HG03558 (cell line): Measurements from ENCODE around the gene ZNF688.
"Not testable (repeated sequence)": the region's sequence is repeated elsewhere in the genome, so short reads cannot be mapped to it uniquely, and the experiment has no call there.

Experiments
- ATAC-seq: cut with Tn5 transposase; IDR thresholded peaks from one replicate; pipeline ENCODE4 v1.9.1; 2021; ENCODE audit warnings: moderate number of reproducible peaks; ENCODE audit not compliant: unreplicated experiment; ENCODE audit errors: extremely low read depth

ZNF688 gene

GRCh38 chr16:30571445-30572322, at the start of gene ZNF688:
TSS of gene ZNF688 (minus strand) at chr16:30571714. CDS start at chr16:30571629, 85 bp downstream.
- ATAC-seq, result no peak

GRCh38 chr16:30620169-30620568, 48.7 kb upstream of the ZNF688 start:
- no peak for ATAC-seq

DNA sequence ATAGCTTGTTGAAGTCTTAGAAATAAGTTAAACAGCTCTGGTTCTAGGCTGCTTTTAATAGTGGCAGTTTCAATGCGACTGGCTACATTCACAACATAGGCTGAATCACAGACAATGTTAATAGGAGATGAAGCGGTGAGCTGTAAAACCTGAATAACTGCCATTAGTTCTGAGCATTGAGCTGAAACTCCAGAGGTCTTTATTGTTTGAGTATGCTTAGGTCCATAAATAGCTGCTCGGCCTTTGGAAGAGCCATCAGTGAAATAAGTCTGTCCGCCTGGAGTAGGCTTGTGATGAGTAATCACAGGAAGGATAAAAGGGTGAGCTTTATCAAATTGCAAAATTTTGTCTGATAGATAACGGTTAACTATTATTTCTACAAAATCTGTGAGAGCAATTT, 48.1 kb upstream of the ZNF688 start:
- no peak for ATAC-seq

DNA sequence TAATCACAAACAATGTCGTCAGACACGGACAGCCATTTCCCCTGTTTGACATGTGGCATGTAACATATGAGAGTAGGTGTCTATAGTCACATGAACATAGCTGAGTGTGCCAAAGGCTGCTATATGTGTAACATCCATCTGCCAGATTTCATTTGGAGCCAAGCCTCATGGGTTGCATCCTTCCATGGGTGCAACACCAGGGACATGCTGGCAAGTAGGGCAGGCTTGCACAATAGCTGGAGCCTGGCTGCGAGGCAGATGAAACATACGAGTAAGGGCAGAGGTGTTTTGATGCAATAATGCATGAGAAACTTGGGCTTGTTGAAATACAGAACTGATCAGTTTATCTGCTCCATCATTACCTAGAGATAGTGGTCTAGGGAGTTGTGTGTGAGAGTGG, 47.7 kb upstream of the ZNF688 start:
- ATAC-seq, result no peak

- no peak for ATAC-seq
Measured at GRCh38 chr16:30615358-30616091, 44.0 kb upstream of the ZNF688 start.

- peak; percentile 65 for ATAC-seq
Measured at GRCh38 chr16:30609926-30610839, 38.7 kb upstream of the ZNF688 start, which contains the start of gene ZNF689. TSS of gene ZNF689 (minus strand) at chr16:30610389. CDS start at chr16:30610041, 348 bp downstream.

DNA sequence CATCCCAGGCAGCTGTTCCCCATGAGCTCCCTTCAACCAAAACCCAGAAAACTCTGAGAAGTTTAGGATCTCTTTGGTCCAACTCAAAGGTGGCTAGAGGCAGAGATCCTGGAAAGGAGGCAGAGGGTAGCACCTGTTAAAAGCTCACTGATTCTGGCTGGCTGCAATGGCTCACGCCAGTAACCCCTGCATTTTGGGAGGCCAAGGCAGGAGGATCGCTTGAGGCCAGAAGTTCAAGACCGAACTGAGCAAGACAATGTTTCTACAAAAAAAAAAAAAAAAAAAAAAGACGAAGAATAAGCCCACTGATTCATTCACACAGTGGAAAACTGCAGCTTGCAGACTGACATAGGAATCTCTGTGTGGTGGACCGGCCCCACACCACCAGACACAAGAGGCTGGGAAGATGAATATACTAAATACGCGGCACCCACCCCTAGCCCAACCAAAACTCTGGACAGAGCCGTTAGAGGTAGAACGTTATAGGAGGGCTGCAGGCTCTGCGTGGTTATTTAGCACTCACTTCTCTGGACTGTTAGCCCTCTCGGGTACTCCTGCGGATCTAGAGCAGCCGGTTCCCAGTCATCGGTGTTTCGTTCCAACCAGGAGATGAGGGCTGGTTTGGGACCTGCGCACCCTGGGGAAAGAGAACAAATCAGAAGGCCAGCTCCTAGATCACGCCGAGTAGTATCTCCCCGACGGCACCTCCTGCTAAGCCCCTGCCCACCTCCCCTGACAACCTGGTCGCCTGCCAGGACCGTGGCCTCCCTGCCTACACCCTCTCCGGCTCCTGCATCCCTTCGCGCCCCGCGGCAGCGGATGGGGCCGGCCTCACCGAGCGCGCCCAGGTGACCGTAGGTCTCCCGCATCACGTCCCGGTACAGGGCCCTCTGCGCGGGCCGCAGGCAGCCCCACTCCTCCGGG, 37.8 kb upstream of the ZNF688 start:
- ATAC-seq, result no peak

DNA sequence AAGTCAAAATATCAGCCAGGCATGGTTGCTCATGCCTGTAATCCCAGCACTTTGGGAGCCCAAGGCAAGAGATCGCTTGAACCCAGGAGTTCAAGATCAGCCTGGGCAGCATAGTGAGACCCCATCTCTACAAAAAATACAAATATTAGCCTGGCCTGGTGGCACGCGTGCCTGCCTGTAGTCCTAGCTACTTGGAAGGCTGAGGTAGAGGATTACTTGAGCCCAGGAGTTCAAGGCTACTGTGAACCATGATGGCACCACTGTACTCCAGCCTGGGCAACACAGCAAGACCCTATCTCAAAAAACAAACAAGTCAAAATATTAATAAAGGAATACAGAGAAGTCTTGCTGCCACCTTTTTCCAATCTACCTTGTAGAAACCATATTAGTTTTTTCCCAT, 34.5 kb upstream of the ZNF688 start:
- no peak for ATAC-seq

DNA sequence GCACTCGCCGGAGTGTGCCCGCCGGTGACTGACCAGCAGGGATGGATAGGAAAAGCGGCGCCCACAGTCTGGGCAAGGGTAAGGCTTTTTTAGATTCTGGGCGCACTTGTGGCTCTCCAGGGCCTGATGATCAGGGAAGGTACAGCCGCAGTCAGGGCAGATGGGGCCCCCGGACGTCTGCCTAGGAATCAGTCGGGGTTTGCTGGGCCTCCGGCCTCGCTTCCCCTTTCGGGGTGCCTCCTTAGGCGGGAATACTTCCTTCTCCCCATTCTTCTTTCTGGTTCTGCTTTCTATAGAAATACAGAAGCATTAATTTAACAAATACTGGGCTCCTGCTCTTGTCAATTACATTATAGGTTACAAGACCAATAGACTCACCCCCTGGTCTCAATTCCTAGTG, 33.6 kb upstream of the ZNF688 start:
- no peak for ATAC-seq

DNA sequence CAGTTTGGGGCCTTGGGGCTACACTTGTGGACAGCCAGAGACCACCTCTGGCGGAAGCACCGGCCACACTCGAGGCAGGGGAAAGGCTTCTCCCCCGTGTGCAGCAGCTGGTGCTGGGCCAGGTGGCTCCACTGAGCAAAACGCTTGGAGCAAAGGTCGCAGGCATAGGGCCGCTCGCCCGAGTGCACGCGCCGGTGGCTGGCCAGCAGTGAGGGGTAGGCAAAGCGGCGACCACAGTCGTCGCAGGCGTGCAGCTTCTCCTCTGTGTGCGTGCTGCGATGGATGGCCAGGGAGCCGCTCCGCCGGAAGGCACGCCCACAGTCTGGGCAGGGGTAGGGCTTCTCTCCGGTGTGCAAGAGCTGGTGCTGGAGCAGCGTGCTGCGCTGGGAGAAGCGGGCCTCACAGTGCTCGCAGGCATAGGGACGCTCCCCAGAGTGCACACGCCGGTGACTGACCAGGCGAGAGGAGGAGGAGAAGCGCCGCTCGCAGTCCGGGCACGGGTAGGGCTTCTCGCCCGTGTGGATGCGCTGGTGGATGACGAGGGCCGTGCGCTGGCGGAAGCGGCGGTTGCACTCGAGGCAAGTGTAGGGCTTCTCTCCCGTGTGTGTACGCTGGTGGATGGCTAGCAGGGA, 32.9 kb upstream of the ZNF688 start:
- no peak for ATAC-seq

DNA sequence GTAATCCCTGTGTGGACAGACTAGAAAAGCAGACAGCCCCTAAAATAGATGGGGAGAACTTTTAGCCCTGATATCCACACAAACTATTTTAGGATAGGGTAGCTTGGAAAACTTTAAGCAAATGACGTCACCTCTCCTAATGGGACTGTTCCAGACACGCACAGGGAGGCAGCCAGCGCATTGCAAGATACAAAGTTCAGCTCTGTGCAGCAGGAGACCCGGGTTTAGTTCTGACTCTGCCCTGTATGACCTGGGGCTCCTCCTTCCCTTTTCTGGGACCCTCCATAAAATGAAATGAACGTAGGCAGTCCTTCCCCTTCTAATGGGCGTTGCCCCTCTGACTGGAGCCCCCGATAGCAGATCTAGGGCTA, 32.4 kb upstream of the ZNF688 start:
- no peak for ATAC-seq

- ATAC-seq, result no peak
Measured at GRCh38 chr16:30602616-30603277, 31.2 kb upstream of the ZNF688 start.

DNA sequence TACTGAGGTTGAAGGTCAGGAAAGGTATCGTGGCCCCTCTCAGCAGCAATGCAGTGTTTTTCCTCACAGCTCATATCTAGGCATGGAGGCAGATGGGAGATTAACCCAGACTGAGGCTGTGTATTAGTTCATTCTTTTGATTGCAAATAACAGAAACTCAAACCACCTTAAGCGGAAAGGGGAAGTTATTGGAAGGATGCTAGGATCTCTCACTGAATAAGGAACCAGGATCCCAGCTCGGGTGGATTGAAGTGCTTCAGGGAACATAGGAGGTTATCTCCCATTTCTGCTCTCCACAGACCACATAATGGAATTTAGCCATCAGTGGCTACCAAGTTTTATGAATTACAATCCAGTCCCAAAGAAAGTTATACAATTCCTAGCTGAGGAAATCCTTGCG, 30.5 kb upstream of the ZNF688 start:
- ATAC-seq, result no peak

DNA sequence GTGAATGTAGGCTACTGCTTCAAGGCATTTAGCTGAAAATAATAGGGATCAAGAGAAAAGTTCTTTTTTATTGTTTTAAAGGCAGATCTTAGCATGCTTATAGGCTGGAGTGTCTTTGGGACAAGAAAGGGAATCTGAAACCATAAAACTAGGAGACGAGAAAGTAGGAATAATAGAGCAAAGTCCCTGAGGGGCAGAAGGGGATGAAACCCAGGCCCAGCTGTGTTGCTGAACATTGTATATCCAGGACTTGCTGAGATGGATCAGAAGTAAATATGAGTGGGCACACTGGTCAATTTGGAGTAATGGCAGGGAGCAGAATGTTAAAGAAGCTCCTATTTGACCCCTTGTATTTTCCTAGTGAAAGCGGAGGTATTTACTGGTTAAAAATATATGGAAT, 29.4 kb upstream of the ZNF688 start:
- ATAC-seq, result no peak

- ATAC-seq, result no peak
Measured at GRCh38 chr16:30600215-30600614, 28.7 kb upstream of the ZNF688 start.

DNA sequence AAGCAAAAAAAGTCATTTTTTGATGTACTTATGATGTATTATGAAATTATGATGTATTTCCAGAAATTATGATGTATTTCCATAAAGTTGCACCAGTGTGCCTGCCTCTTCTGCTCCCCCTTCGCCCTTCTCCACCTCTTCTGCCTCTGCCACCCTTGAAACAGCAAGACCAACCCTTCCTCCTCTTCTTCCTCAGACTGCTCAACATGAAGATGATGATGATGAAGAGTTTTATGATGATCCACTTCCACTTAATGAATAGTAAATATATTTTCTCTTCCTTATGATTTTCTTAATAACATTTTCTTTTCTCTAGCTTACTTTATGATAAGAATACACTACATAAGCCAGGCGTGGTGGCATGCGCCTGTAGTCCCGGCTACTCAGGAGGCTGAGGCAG, 21.4 kb upstream of the ZNF688 start:
- no peak for ATAC-seq

GRCh38 chr16:30590869-30591268, 19.4 kb upstream of the ZNF688 start:
- ATAC-seq, result not testable (repeated sequence)

GRCh38 chr16:30589582-30589981, 18.1 kb upstream of the ZNF688 start:
- ATAC-seq, result not testable (repeated sequence)
